ENCODE measurements around the gene UNC5B.

Gene UNC5B

DNA sequence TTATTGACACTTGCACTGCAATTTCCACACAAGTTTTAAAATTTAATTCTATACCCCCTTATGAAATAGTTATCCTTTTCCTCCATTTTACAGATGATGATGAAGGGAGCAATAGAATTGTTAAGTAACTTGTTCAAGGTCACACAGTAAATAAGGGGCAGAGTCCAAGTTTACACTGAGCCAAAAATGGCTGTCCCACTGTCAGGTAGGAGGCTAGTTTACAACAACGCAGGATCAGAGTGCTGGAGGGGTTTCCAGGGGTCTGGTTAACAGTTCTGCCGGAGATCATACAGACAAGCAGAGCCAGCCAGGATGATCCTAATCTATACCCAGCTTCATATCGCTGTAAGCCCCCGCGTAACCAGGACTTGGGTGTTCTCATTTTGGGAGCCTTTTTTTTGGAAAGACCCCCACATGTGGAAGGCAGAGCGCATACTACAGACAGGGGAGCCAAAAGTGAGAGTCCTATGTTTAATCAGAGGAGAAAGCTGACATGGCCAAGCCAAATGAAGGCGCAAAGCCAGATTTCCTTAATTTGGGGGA is 524 bp upstream of the UNC5B start:
- Histone ChIP-seq H3K4me3 (replicated peaks; ENCODE audit: insufficient read depth, low read length) (peak overlapping the region; percentile 13; the same call in 1 of the 2 replicates), H3K27ac (replicated peaks) (no peak overlapping the region), H3K27me3 (ENCODE audit: insufficient read depth, poor library complexity, severe bottlenecking) (peaks cover 23% of the 10 kb centered on the region)
- no peak for TF ChIP-seq GABPA (IDR thresholded peaks at IDR 0.05; ENCODE audit: low read depth)
- no peak for TF ChIP-seq POLR2AphosphoS5 (IDR thresholded peaks at IDR 0.05; ENCODE audit: low read depth)
- TF ChIP-seq SPI1 (IDR thresholded peaks at IDR 0.05; ENCODE audit: borderline replicate concordance, low read depth): no peak
- no peak for TF ChIP-seq CTCF (IDR thresholded peaks at IDR 0.05; ENCODE audit: insufficient read depth, low read length)
- TF ChIP-seq, protein P1, sequence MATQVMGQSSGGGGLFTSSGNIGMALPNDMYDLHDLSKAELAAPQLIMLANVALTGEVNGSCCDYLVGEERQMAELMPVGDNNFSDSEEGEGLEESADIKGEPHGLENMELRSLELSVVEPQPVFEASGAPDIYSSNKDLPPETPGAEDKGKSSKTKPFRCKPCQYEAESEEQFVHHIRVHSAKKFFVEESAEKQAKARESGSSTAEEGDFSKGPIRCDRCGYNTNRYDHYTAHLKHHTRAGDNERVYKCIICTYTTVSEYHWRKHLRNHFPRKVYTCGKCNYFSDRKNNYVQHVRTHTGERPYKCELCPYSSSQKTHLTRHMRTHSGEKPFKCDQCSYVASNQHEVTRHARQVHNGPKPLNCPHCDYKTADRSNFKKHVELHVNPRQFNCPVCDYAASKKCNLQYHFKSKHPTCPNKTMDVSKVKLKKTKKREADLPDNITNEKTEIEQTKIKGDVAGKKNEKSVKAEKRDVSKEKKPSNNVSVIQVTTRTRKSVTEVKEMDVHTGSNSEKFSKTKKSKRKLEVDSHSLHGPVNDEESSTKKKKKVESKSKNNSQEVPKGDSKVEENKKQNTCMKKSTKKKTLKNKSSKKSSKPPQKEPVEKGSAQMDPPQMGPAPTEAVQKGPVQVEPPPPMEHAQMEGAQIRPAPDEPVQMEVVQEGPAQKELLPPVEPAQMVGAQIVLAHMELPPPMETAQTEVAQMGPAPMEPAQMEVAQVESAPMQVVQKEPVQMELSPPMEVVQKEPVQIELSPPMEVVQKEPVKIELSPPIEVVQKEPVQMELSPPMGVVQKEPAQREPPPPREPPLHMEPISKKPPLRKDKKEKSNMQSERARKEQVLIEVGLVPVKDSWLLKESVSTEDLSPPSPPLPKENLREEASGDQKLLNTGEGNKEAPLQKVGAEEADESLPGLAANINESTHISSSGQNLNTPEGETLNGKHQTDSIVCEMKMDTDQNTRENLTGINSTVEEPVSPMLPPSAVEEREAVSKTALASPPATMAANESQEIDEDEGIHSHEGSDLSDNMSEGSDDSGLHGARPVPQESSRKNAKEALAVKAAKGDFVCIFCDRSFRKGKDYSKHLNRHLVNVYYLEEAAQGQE (IDR thresholded peaks at IDR 0.05; ENCODE audit: insufficient replicate concordance, low read depth): no peak
- no peak for DNase-seq (ENCODE audit: low read depth in 1 of 2, low spot score in 1 of 2)

GRCh38 chr10:71213127-71213621 is 804 bp downstream of the UNC5B start:
- peak in 1 of 2 experiments; percentile 69 for DNase-seq (ENCODE audit: low read depth in 1 of 2, low spot score in 1 of 2)
- peaks cover 23% of the 10 kb centered on the region for H3K27me3 ChIP-seq (ENCODE audit: insufficient read depth, poor library complexity, severe bottlenecking)
- no peak overlapping the region for H3K27ac ChIP-seq (replicated peaks)
- peak overlapping the region; percentile 26 for H3K4me3 ChIP-seq (replicated peaks; ENCODE audit: insufficient read depth, low read length)
- no peak for TF ChIP-seq CTCF (IDR thresholded peaks at IDR 0.05; ENCODE audit: insufficient read depth, low read length)
- TF ChIP-seq SPI1 (IDR thresholded peaks at IDR 0.05; ENCODE audit: borderline replicate concordance, low read depth): no peak
- TF ChIP-seq GABPA (IDR thresholded peaks at IDR 0.05; ENCODE audit: low read depth): no peak
- no peak for TF ChIP-seq POLR2AphosphoS5 (IDR thresholded peaks at IDR 0.05; ENCODE audit: low read depth)
- TF ChIP-seq, protein P1 (IDR thresholded peaks at IDR 0.05; ENCODE audit: insufficient replicate concordance, low read depth): no peak

DNA sequence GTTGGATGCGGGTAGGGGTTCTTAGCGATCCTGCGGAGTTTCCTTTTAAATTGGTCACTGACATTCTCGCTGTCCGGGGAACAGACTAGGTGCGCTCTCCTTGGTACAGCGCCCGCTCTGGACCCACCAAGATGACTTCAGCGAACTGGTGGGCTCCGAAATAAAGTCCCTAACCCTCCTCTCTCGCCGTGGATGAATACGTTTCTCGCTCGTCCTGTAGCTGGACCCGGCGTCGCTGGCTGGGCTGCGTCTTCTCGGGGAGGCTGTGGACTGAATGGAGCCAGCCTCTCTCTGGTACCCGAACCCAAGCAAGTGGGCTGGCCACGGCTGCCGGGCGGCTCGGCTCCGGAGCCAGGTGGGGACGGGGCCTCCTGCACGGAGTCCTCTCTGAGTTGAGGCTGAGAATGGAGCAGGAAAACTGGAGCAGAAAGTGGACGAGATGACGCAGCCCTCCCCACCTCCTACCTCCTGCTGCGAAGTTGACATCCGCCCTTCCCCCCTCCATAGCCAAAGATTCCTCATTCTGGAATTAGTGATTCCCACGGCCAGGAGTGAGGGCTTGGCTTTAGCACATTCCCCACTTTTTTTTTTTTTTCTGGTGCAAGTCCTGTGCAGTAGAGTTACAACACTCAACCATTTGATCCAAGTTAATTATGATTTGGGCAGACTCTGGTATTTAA is 1.5 kb downstream of the UNC5B start:
- no peak for TF ChIP-seq SPI1 (IDR thresholded peaks at IDR 0.05; ENCODE audit: borderline replicate concordance, low read depth)
- TF ChIP-seq, protein P1 (IDR thresholded peaks at IDR 0.05; ENCODE audit: insufficient replicate concordance, low read depth): peak; percentile 42
- Histone ChIP-seq H3K4me3 (replicated peaks; ENCODE audit: insufficient read depth, low read length) (no peak overlapping the region), H3K27ac (replicated peaks) (no peak overlapping the region), H3K27me3 (ENCODE audit: insufficient read depth, poor library complexity, severe bottlenecking) (peaks cover 23% of the 10 kb centered on the region)
- no peak for DNase-seq (ENCODE audit: low read depth in 1 of 2, low spot score in 1 of 2)
